Gastroesophageal sphincter (tissue), 4 donors: ENCODE results near the gene HTRA3. TPM values are rescaled to one million over a fixed set of nuclear protein-coding genes. Genes with fewer than 3 reads are reported as not detected.

Experiments
- ATAC-seq: fragments of 150-250 bp; one replicate; pipeline ENCODE4 v1.9.1; 2016; ENCODE audit warnings: mild to moderate bottlenecking, moderate library complexity
- H3K27ac ChIP-seq, 4 donors: fragments of 200-600 bp; sonication (generic) in 3 of 4; 1 replicate in 3 of 4; 2 replicates in 1 of 4; pipeline ENCODE4 v1.5.1; 2016 to 2019
- H3K27me3 ChIP-seq: fragments of 200-600 bp; sonication (generic); one replicate; pipeline ENCODE4 v1.5.1; 2019
- H3K36me3 ChIP-seq, 2 donors: fragments of 200-600 bp; sonication (generic); one replicate each; pipeline ENCODE4 v1.5.1; 2019; ENCODE audit warnings: control low read depth in 1 of 2
- H3K4me1 ChIP-seq, 3 donors: fragments of 200-600 bp; sonication (generic); 1 replicate in 2 of 3; 2 replicates in 1 of 3; pipeline ENCODE4 v1.5.1; 2016 to 2019; ENCODE audit warnings: control low read depth in 2 of 3
- H3K4me3 ChIP-seq, 2 donors: fragments of 200-600 bp; sonication (generic); one replicate each; pipeline ENCODE4 v1.5.1; 2019; ENCODE audit warnings: mild to moderate bottlenecking in 1 of 2, moderate library complexity in 1 of 2
- H3K9me3 ChIP-seq, 3 donors: fragments of 200-600 bp; sonication (generic); one replicate each; pipeline ENCODE4 v1.5.1; 2017 to 2019; ENCODE audit warnings: control low read depth in 2 of 3
- EP300 ChIP-seq: sonication (generic); formaldehyde crosslinking; IDR thresholded peaks from one replicate; pipeline ENCODE4 v1.6.1; 2017; ENCODE audit warnings: antibody characterized with exemption, mild to moderate bottlenecking
- POLR2A ChIP-seq, 2 donors: fragments of 450-650 bp; IDR thresholded peaks; one replicate each; pipeline ENCODE4 v1.6.1; 2017; ENCODE audit warnings: antibody characterized with exemption in 2 of 2, mild to moderate bottlenecking in 2 of 2, moderate library complexity in 1 of 2
- POLR2AphosphoS5 ChIP-seq: sonication (generic); formaldehyde crosslinking; IDR thresholded peaks from one replicate; pipeline ENCODE4 v1.6.1; 2017; ENCODE audit warnings: antibody characterized with exemption
- WGBS, 2 donors: methylation state at CpG; one replicate each; pipeline ENCODE4 v1.1.5; 2018; ENCODE audit warnings: low coverage in 1 of 2; 5-methylcytosine and 5-hydroxymethylcytosine counted together
- total RNA-seq, 4 donors: library from RNA; depleted of rRNA; stranded (reverse); fragments of >200 nt; gene quantifications; one replicate each; pipeline ENCODE4 v1.1.0, GENCODE V29; 2016
- TF ChIP-seq, protein P1 (sequence below), 4 experiments: fragments of 200-600 bp in 2 of 4; fragments of 450-650 bp in 2 of 4; sonication (generic) in 1 of 4; IDR thresholded peaks; one replicate each; pipeline ENCODE4 v1.5.1; 2017 to 2019; ENCODE audit warnings: antibody characterized with exemption in 4 of 4, mild to moderate bottlenecking in 2 of 4, moderate library complexity in 2 of 4

The HTRA3 gene
- total RNA-seq, 4 donors from 2014 or later, result 30.2 to 80.5 (median 59.9) TPM

DNA sequence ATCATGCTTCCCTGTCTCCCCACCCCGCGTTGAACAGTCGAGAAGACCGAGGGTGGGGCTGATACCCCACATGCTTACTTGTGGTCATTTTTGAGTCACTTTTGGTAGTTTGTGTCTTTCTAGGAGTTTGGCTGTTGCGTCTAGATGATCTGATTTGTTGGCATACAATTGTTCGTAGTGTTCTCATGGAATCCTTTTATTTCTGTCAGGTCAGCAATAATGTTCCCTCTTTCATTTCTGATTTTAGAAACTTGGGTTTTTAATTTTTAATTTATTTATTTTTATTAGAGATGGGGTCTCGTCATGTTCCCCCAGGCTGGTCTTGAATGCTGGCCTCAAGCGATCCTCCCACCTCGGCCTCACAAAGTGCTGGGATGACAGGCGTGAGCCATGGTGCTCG lies 39.5 kb upstream of the HTRA3 start:
- 96% methylated on average over 8 to 11 of the region's 11 CpGs for WGBS, 2 donors
- Histone ChIP-seq H3K4me1 (peaks cover 0 to 17% (median 10%) of the 10 kb centered on the region in 3 donors), H3K27me3 (no peaks in the 10 kb centered on the region), H3K36me3 (peaks cover 0 to 23% of the 10 kb centered on the region in 2 donors), H3K9me3 (no peaks in the 10 kb centered on the region), H3K4me3 (no peak overlapping the region), H3K27ac (no peak overlapping the region)
- no peak for ATAC-seq
- no peak for TF ChIP-seq POLR2A (IDR thresholded peaks at IDR 0.05)
- TF ChIP-seq, protein P1, sequence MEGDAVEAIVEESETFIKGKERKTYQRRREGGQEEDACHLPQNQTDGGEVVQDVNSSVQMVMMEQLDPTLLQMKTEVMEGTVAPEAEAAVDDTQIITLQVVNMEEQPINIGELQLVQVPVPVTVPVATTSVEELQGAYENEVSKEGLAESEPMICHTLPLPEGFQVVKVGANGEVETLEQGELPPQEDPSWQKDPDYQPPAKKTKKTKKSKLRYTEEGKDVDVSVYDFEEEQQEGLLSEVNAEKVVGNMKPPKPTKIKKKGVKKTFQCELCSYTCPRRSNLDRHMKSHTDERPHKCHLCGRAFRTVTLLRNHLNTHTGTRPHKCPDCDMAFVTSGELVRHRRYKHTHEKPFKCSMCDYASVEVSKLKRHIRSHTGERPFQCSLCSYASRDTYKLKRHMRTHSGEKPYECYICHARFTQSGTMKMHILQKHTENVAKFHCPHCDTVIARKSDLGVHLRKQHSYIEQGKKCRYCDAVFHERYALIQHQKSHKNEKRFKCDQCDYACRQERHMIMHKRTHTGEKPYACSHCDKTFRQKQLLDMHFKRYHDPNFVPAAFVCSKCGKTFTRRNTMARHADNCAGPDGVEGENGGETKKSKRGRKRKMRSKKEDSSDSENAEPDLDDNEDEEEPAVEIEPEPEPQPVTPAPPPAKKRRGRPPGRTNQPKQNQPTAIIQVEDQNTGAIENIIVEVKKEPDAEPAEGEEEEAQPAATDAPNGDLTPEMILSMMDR (IDR thresholded peaks at IDR 0.05), result no peak
- no peak for TF ChIP-seq EP300
- no peak for TF ChIP-seq POLR2AphosphoS5

DNA sequence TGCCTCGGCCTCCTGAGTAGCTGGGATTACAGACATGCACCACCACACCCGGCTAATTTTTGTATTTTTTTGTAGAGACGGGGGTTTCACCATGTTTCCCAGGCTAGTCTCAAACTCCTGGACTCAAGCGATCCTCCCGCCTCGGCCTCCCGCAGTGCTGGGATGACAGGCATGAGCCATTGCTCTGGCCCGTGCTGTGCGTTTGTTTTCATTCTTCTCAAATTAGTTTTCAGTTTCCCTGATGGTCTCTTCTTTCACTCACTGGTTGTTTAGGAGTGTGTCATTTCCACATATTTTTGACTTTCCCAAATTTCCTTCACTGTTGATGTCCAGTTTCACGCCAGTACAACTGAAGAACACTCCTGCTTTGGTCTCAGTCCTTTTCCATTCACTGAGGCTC lies 38.7 kb upstream of the HTRA3 start:
- Histone ChIP-seq H3K36me3 (peaks cover 0 to 31% of the 10 kb centered on the region in 2 donors), H3K27ac (no peak overlapping the region), H3K4me1 (peaks cover 0 to 17% (median 10%) of the 10 kb centered on the region in 3 donors), H3K27me3 (no peaks in the 10 kb centered on the region), H3K4me3 (no peak overlapping the region), H3K9me3 (no peaks in the 10 kb centered on the region)
- no peak for TF ChIP-seq EP300
- no peak for TF ChIP-seq POLR2A (IDR thresholded peaks at IDR 0.05)
- TF ChIP-seq POLR2AphosphoS5, result no peak
- WGBS, 2 donors, result 95 to 97% methylated on average over 7 to 9 of the region's 10 CpGs
- ATAC-seq, result no peak

DNA sequence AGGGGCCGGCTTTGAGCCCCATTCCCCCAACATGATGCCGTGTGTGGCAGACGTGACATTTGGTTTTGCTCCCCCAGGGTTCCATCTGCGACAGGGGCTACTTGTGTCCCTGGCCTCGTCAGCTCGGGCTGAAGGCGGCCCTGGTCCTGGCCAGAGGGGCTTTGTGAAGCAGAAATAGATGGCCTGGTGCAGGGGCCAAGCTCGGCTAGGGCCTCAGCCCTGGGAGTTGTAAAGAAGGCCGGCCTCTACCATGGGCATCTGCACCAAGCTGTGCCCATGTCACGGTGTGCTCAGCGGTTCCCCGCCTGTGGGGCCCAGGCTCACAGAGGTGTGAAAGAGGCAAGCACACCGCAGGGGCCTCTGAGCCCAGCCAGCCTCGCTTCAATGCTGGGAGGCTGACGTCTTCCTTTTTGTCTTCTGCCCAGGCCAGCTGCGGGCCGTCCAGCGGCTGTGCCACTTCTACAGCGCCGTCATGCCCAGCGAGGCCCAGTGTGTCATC lies 38.0 kb upstream of the HTRA3 start:
- peaks cover 0 to 17% (median 10%) of the 10 kb centered on the region in 3 donors for H3K4me1 ChIP-seq
- no peak overlapping the region for H3K4me3 ChIP-seq
- no peaks in the 10 kb centered on the region for H3K27me3 ChIP-seq
- TF ChIP-seq POLR2AphosphoS5, result no peak
- TF ChIP-seq EP300, result no peak
- no peak for TF ChIP-seq POLR2A (IDR thresholded peaks at IDR 0.05)
- TF ChIP-seq, protein P1 (IDR thresholded peaks at IDR 0.05), result no peak
- no CpG with 5 or more reads among the region's 21 CpGs for WGBS, 2 donors
- H3K36me3 ChIP-seq, result peaks cover 0 to 39% of the 10 kb centered on the region in 2 donors
- ATAC-seq, result no peak
- no peaks in the 10 kb centered on the region for H3K9me3 ChIP-seq
- H3K27ac ChIP-seq, result no peak overlapping the region

DNA sequence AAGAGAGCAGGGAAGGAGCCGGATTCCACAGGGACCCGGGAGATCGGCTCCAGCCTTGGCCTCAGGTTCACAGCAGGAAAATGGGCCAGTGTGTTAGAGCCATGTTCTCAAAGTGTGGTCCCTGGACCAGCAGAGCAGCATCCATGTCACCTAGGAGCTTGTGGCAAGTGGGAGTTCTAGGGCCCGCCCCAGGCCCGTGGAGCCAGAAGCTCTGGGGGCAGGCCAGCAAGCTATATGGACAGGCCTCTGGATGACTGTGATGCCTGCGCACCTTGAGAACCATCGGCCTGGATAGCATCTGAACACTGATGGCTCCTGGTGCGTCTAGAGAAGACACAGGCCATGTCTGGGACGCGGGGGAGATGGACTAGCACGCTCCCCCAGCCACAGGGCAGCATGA lies 36.8 kb upstream of the HTRA3 start:
- WGBS, 2 donors, result 100% methylated on average over 1 to 5 of the region's 11 CpGs
- no peaks in the 10 kb centered on the region for H3K9me3 ChIP-seq
- peaks cover 0 to 14% (median 10%) of the 10 kb centered on the region in 3 donors for H3K4me1 ChIP-seq
- ATAC-seq, result no peak
- TF ChIP-seq, protein P1 (IDR thresholded peaks at IDR 0.05), result no peak
- TF ChIP-seq POLR2AphosphoS5, result no peak
- TF ChIP-seq POLR2A (IDR thresholded peaks at IDR 0.05), result no peak
- TF ChIP-seq EP300, result no peak
- H3K27ac ChIP-seq, result no peak overlapping the region
- no peaks in the 10 kb centered on the region for H3K27me3 ChIP-seq
- H3K36me3 ChIP-seq, result peaks cover 0 to 38% of the 10 kb centered on the region in 2 donors
- H3K4me3 ChIP-seq, result no peak overlapping the region

DNA sequence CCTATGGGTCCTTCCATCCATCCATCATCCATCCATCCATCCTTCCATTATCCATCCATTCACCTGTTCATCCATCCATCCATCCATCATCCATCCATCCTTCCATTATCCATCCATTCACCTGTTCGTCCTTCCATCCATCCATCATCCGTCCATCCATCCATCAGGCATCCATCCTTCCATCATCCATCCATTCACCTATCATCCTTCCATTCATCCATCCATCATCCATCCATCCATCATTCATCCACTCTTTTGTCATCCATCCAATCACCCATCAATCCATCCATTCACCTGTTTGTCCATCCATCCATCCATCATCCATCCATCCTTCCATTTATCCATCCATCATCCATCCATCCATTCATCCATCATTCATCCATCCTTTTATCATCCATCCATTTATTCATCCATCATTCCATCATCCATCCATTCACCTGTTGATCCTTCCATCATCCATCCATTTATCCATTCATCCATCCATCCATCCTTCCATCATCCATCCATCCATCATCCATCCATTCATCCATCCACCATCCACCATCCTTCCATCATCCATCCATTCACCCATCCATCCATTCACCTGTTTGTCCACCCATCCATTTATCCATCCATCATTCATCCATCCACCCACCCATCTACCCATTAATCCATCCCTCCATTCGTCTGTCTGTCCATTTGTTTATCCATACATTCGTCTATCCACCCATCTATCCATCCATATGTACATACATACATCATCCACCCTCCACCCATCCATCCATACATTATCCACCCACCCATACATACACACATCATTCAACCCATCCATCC lies 35.7 kb upstream of the HTRA3 start:
- TF ChIP-seq EP300 (no peak), POLR2AphosphoS5 (no peak)
- TF ChIP-seq, protein P1 (IDR thresholded peaks at IDR 0.05), result no peak
- peaks cover 0 to 36% of the 10 kb centered on the region in 2 donors for H3K36me3 ChIP-seq
- WGBS, 2 donors, result 91 to 92% methylated on average over 4 of the region's 4 CpGs

More for the DNA sequence above, 35.7 kb upstream of the HTRA3 start:
- H3K4me1 ChIP-seq, result peaks cover 0 to 2% (median 0%) of the 10 kb centered on the region in 3 donors
- H3K4me3 ChIP-seq, result no peak overlapping the region
- no peaks in the 10 kb centered on the region for H3K27me3 ChIP-seq
- H3K9me3 ChIP-seq, result no peaks in the 10 kb centered on the region
- no peak overlapping the region for H3K27ac ChIP-seq
- ATAC-seq, result no peak
